Gastrocnemius medialis (tissue), 4 donors: ENCODE measurements around the gene STK17A.

Experiments used
- CTCF ChIP-seq, 5 experiments: fragments of 450-650 bp in 3 of 5; fragments of 200-600 bp in 2 of 5; sonication (generic) in 2 of 5; IDR thresholded peaks in 4 of 5; conservative IDR thresholded peaks in 1 of 5; 1 replicate in 4 of 5; 2 replicates in 1 of 5; pipeline ENCODE4 v1.5.1; 2016 to 2019; ENCODE audit warnings: antibody characterized with exemption in 5 of 5, mild to moderate bottlenecking in 3 of 5, moderate library complexity in 3 of 5
- POLR2A ChIP-seq, 2 donors: fragments of 450-650 bp; IDR thresholded peaks; one replicate each; pipeline ENCODE4 v1.6.1; 2017; ENCODE audit warnings: antibody characterized with exemption in 2 of 2, mild to moderate bottlenecking in 2 of 2, moderate library complexity in 2 of 2

- TF ChIP-seq CTCF (IDR thresholded peaks at IDR 0.05 in 4 of 5, conservative IDR thresholded peaks at IDR 0.05 in 1 of 5) (no peak), POLR2A (IDR thresholded peaks at IDR 0.05) (no peak)
These were observed 49.0 kb upstream of the STK17A start for GRCh38 chr7:43533801-43534479.
